Endothelial cell of umbilical vein (primary cell): Measurements from ENCODE around the gene POLA1.

ENCODE experiments used
- CTCF ChIP-seq, 2 donors: IDR thresholded peaks; 1 replicate in 1 of 2; 2 replicates in 1 of 2; pipeline ENCODE4 v1.5.1; 2011; ENCODE audit warnings: low read length in 2 of 2, mild to moderate bottlenecking in 2 of 2, moderate library complexity in 2 of 2, control low read depth in 1 of 2, inconsistent platforms in 1 of 2, low read depth in 1 of 2; ENCODE audit not compliant: insufficient read depth in 1 of 2; ENCODE audit errors: extremely low read depth in 1 of 2
- EZH2 ChIP-seq: IDR thresholded peaks from 2 replicates; pipeline ENCODE4 v1.6.1; 2012; ENCODE audit warnings: borderline replicate concordance, low read depth, mild to moderate bottlenecking, moderate library complexity, low read length, inconsistent platforms; ENCODE audit not compliant: severe bottlenecking
- FOS ChIP-seq: IDR thresholded peaks from 2 replicates; pipeline ENCODE4 v1.6.1; 2011; ENCODE audit warnings: mild to moderate bottlenecking, low read length, moderate library complexity, borderline replicate concordance; ENCODE audit not compliant: insufficient read depth
- GATA2 ChIP-seq: IDR thresholded peaks from 2 replicates; pipeline ENCODE4 v1.7.0; 2011; ENCODE audit warnings: low read depth, mild to moderate bottlenecking, moderate library complexity, mixed read lengths, low read length; ENCODE audit not compliant: insufficient read length, insufficient read depth
- JUN ChIP-seq: IDR thresholded peaks from 2 replicates; pipeline ENCODE4 v1.6.1; 2011; ENCODE audit warnings: borderline replicate concordance, low read depth; ENCODE audit not compliant: insufficient read length, insufficient read depth
- MYC ChIP-seq: IDR thresholded peaks from one replicate; pipeline ENCODE4 v1.6.1; 2011; ENCODE audit warnings: mild to moderate bottlenecking, low read depth, low read length
- POLR2A ChIP-seq: IDR thresholded peaks from 2 replicates; pipeline ENCODE4 v1.6.1; 2012; ENCODE audit warnings: low read depth, mild to moderate bottlenecking, control low read depth, low read length
- POLR2AphosphoS5 ChIP-seq: IDR thresholded peaks from 2 replicates; pipeline ENCODE4 v1.6.1; 2012; ENCODE audit warnings: low read depth, mild to moderate bottlenecking, control low read depth, low read length, moderate library complexity; ENCODE audit not compliant: insufficient read depth
- TF ChIP-seq, protein P1 (sequence below): IDR thresholded peaks from 2 replicates; pipeline ENCODE4 v1.6.1; 2011; ENCODE audit not compliant: insufficient read depth, insufficient read length

DNA sequence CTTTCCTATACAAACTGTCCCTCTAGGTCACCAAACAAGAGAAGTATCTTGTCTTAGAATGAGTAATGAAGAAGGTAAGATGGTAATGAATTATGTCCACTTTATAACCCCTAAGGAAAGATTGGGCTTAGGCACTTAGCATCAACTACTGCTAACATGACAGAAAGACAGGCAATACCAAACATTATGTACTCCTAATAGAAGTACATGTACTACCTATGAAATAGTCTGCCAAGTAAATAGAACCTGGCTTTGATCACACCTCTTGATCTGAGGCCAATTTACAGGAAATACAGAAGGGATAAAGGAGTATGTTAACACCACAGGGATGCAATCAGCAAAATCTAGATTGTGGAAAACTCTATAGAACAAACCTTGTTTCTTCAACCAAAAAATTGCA, 32.4 kb upstream of the POLA1 start:
- TF ChIP-seq CTCF (IDR thresholded peaks at IDR 0.05; ENCODE audit: extremely low read depth in 1 of 2, insufficient read depth in 1 of 2, low read depth in 1 of 2, low read length in 2 of 2) (no peak), POLR2AphosphoS5 (no peak), MYC (no peak), EZH2 (no peak), JUN (no peak), POLR2A (no peak), FOS (no peak), GATA2 (no peak)
- TF ChIP-seq, protein P1, sequence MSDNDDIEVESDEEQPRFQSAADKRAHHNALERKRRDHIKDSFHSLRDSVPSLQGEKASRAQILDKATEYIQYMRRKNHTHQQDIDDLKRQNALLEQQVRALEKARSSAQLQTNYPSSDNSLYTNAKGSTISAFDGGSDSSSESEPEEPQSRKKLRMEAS, result no peak
